Measurements from ENCODE around the gene AGBL4. TPM values are rescaled to one million over a fixed set of nuclear protein-coding genes. Genes with fewer than 3 reads are reported as not detected.
A peak's percentile ranks its signal among the peaks of the same experiment; 100 is the strongest.

Gene AGBL4
- total and polyA plus RNA-seq, 2 donors = 0.18 to 0.24 TPM

DNA sequence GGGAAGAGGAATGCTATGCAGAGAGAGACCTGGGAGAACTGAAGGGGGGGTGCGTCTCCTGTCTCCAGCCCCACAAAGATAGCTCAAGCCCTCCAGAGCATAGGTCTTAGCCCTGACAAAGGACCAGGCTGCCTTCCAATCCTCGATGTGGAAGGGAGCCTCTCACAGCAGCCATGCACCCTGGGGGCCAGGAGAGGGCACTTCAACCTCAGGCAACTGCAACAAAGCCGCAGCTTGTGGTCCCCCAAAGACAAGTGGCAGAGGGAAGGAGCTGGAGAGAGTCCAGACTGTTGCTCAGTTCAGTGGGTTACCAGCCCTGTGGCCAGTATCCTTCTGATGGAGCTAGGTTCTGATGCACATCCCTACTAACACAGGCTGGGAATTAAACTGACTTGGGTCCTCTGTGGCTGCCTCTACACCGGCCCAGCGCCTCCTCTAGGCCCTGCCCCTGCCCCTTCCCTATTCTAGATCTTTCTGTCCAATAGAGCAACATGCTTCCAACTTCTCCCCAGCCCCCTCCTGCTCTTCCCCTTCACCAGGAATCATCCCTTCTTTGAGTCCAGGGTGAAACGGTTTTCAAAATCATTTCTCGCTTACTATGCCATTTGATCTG is 1451.0 kb downstream of the AGBL4 start:
- Histone ChIP-seq H3K4me3 (ENCODE audit: low read length in 2 of 2) (no peak overlapping the region), H3K4me1 (ENCODE audit: control insufficient read depth in 2 of 2, insufficient read depth in 2 of 2, low read length in 2 of 2) (no peaks in the 10 kb centered on the region), H3K27ac (ENCODE audit: low read depth in 1 of 2, low read length in 1 of 2) (no peak overlapping the region), H3K9me3 (ENCODE audit: control insufficient read depth in 2 of 2, insufficient read depth in 1 of 2, low read length in 1 of 2) (no peaks in the 10 kb centered on the region), H3K36me3 (ENCODE audit: control insufficient read depth in 2 of 2, insufficient read depth in 2 of 2, low read length in 1 of 2) (no peaks in the 10 kb centered on the region), H3K27me3 (ENCODE audit: control insufficient read depth in 2 of 2, insufficient read depth in 1 of 2, low read length in 1 of 2) (no peaks in the 10 kb centered on the region)
- peak in 3 of 9 donors; percentile 7 to 26 (median 21) for DNase-seq (ENCODE audit: low read depth in 6 of 9, low spot score in 9 of 9)
- WGBS = 55% methylated on average over 7 of the region's 7 CpGs

DNA sequence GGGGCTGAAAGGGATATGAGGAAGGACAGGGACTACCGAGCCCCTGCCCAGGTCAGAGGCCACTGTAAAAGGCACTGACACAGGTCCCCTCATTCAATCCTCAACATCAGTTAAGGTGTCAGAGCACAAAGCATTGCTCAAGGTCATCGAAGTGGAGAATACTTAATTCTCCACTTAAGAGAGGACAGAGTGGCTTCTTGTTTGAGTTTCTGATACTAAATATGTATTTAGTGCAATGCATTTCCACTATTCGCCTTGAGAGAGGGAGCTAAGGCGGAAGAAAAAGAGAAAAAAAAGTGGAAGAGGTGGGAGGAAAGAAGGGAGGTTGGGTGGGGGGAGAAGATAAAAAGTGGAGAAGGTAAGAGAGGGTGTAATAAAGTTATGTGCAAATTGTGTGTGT is 1451.6 kb downstream of the AGBL4 start:
- Histone ChIP-seq H3K9me3 (ENCODE audit: control insufficient read depth in 2 of 2, insufficient read depth in 1 of 2, low read length in 1 of 2) (no peaks in the 10 kb centered on the region), H3K4me3 (ENCODE audit: low read length in 2 of 2) (no peak overlapping the region), H3K27ac (ENCODE audit: low read depth in 1 of 2, low read length in 1 of 2) (no peak overlapping the region), H3K36me3 (ENCODE audit: control insufficient read depth in 2 of 2, insufficient read depth in 2 of 2, low read length in 1 of 2) (no peaks in the 10 kb centered on the region), H3K4me1 (ENCODE audit: control insufficient read depth in 2 of 2, insufficient read depth in 2 of 2, low read length in 2 of 2) (no peaks in the 10 kb centered on the region), H3K27me3 (ENCODE audit: control insufficient read depth in 2 of 2, insufficient read depth in 1 of 2, low read length in 1 of 2) (no peaks in the 10 kb centered on the region)
- 93% methylated on average over 4 of the region's 4 CpGs for WGBS
- no peak for DNase-seq (ENCODE audit: low read depth in 6 of 9, low spot score in 9 of 9)

DNA sequence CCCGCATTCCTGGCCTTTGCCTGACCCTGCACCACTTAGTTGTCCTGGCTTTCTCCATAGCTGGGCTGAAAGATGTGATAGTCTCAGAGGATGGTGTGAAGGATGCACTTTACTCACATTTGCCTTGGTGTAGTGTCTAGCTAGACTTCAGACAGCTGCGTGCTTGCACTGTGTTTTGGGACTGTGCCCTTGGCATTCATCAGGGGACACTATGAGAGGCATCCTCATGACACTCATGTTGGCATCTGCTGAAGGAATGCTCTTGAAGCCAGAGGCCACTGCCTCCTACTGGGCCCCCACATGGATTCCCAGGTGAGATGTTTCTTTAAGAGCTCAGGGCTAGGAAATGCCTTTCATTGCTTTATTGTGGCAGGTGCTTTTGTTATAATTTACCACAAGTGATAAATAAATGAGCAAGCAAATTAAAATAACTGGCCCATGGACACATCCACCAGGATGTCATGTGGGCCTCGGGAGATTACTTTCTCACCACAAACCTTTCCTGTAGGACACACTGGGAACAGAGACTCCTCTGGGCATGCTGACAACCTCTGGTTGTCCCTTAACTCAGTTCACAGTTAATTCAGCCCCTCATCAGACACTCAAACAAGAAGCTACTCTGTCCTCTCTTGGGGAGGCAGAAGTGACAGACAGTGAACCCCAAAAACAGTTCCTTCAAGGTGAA is 1452.3 kb downstream of the AGBL4 start:
- H3K27me3 ChIP-seq (ENCODE audit: control insufficient read depth in 2 of 2, insufficient read depth in 1 of 2, low read length in 1 of 2) = no peaks in the 10 kb centered on the region
- H3K9me3 ChIP-seq (ENCODE audit: control insufficient read depth in 2 of 2, insufficient read depth in 1 of 2, low read length in 1 of 2) = no peaks in the 10 kb centered on the region
- no peaks in the 10 kb centered on the region for H3K4me1 ChIP-seq (ENCODE audit: control insufficient read depth in 2 of 2, insufficient read depth in 2 of 2, low read length in 2 of 2)
- H3K4me3 ChIP-seq (ENCODE audit: low read length in 2 of 2) = no peak overlapping the region
- DNase-seq (ENCODE audit: low read depth in 6 of 9, low spot score in 9 of 9) = no peak
- H3K36me3 ChIP-seq (ENCODE audit: control insufficient read depth in 2 of 2, insufficient read depth in 2 of 2, low read length in 1 of 2) = no peaks in the 10 kb centered on the region
- WGBS = 54% methylated on average over 3 of the region's 3 CpGs
- no peak overlapping the region for H3K27ac ChIP-seq (ENCODE audit: low read depth in 1 of 2, low read length in 1 of 2)

DNA sequence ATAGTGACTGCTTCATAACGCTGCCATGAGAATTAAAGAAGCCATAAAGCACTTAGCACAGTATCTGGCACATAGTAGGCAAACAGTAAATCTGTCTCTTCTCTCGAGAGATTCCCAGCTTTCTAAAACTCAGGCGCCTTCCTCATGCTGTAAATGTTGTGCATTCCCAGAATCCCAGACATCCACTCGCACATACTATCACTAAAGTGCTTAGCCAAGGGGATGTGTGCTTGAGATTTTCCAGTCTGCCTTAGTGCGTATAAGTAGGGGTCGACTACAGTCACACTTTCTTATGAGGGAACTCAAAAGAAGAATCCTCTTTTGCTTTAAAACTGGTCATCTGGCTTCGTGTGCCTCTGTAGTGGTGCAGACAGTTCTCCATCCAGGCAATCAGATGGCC is 1453.2 kb downstream of the AGBL4 start:
- Histone ChIP-seq H3K36me3 (ENCODE audit: control insufficient read depth in 2 of 2, insufficient read depth in 2 of 2, low read length in 1 of 2) (no peaks in the 10 kb centered on the region), H3K27ac (ENCODE audit: low read depth in 1 of 2, low read length in 1 of 2) (no peak overlapping the region), H3K27me3 (ENCODE audit: control insufficient read depth in 2 of 2, insufficient read depth in 1 of 2, low read length in 1 of 2) (no peaks in the 10 kb centered on the region), H3K4me3 (ENCODE audit: low read length in 2 of 2) (no peak overlapping the region), H3K4me1 (ENCODE audit: control insufficient read depth in 2 of 2, insufficient read depth in 2 of 2, low read length in 2 of 2) (no peaks in the 10 kb centered on the region), H3K9me3 (ENCODE audit: control insufficient read depth in 2 of 2, insufficient read depth in 1 of 2, low read length in 1 of 2) (no peaks in the 10 kb centered on the region)
- no peak for DNase-seq (ENCODE audit: low read depth in 6 of 9, low spot score in 9 of 9)
- WGBS = 79% methylated on average over 7 of the region's 7 CpGs

DNA sequence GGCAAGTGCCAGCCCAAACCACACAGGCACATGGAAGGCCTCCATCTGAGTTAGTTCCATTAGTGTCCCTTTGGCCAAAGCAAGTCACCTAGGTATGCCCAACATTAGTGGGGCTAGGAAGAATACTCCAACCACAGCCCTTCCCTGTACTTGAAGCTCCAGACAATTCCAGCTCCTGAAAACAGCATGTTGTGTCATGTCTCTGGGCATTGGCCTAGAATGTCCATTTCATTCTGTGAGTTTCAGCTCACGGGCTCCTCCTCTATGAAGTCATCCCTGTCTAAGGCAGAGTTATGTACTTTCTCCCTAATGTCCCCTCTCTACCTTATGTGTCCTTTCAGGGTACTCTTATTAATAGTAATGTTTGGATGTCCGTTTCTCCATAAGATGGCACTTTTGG is 1455.3 kb downstream of the AGBL4 start:
- Histone ChIP-seq H3K4me1 (ENCODE audit: control insufficient read depth in 2 of 2, insufficient read depth in 2 of 2, low read length in 2 of 2) (no peaks in the 10 kb centered on the region), H3K27ac (ENCODE audit: low read depth in 1 of 2, low read length in 1 of 2) (no peak overlapping the region), H3K4me3 (ENCODE audit: low read length in 2 of 2) (no peak overlapping the region), H3K27me3 (ENCODE audit: control insufficient read depth in 2 of 2, insufficient read depth in 1 of 2, low read length in 1 of 2) (no peaks in the 10 kb centered on the region), H3K36me3 (ENCODE audit: control insufficient read depth in 2 of 2, insufficient read depth in 2 of 2, low read length in 1 of 2) (no peaks in the 10 kb centered on the region), H3K9me3 (ENCODE audit: control insufficient read depth in 2 of 2, insufficient read depth in 1 of 2, low read length in 1 of 2) (no peaks in the 10 kb centered on the region)
- no peak for DNase-seq (ENCODE audit: low read depth in 6 of 9, low spot score in 9 of 9)
- 90% methylated on average over 2 of the region's 2 CpGs for WGBS

DNA sequence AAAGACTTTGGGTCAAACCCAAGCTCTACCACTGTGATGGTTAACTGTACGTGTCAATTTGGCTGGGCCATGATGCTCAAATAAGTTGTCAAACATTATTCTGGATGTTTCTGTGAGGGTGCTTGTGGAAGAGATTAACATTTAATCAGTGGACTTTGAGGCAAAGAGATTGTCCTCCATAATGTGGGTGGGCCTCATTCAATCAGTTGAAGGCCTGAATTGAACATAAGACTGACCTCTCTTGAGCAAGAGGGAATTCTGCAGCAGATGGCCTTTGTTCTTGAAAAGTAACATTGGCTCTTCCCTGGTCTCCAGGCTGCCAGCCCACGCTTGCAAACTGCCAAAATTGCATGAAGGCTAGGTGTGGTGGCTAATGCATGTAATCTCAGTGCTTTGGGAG is 1457.3 kb downstream of the AGBL4 start:
- H3K4me3 ChIP-seq (ENCODE audit: low read length in 2 of 2) = no peak overlapping the region
- WGBS = 91% methylated on average over 2 of the region's 2 CpGs
- no peak for DNase-seq (ENCODE audit: low read depth in 6 of 9, low spot score in 9 of 9)
- no peaks in the 10 kb centered on the region for H3K9me3 ChIP-seq (ENCODE audit: control insufficient read depth in 2 of 2, insufficient read depth in 1 of 2, low read length in 1 of 2)
- H3K36me3 ChIP-seq (ENCODE audit: control insufficient read depth in 2 of 2, insufficient read depth in 2 of 2, low read length in 1 of 2) = no peaks in the 10 kb centered on the region
- H3K4me1 ChIP-seq (ENCODE audit: control insufficient read depth in 2 of 2, insufficient read depth in 2 of 2, low read length in 2 of 2) = no peaks in the 10 kb centered on the region
- no peak overlapping the region for H3K27ac ChIP-seq (ENCODE audit: low read depth in 1 of 2, low read length in 1 of 2)
- H3K27me3 ChIP-seq (ENCODE audit: control insufficient read depth in 2 of 2, insufficient read depth in 1 of 2, low read length in 1 of 2) = no peaks in the 10 kb centered on the region

DNA sequence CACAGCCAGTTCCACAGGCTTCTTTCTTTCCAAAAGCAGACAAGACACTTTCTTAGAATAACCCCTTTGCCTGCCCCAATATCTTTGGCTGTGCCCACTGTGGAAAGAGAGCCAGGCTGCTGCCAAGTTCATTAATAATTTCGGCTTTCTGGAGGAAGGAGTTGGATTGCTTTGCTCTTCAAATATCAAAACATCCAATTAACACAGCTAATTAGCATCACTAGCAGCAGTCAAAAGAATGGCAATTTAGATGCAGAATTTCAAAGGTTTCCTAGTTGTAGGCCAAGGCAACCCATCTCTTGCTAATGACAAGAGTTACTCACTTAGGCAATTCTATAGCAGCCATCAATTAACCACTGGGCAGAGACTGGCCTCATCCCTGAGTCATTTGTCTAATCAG is 1460.7 kb downstream of the AGBL4 start:
- no peak for DNase-seq (ENCODE audit: low read depth in 6 of 9, low spot score in 9 of 9)
- no peaks in the 10 kb centered on the region for H3K36me3 ChIP-seq (ENCODE audit: control insufficient read depth in 2 of 2, insufficient read depth in 2 of 2, low read length in 1 of 2)
- H3K4me3 ChIP-seq (ENCODE audit: low read length in 2 of 2) = no peak overlapping the region
- no peaks in the 10 kb centered on the region for H3K9me3 ChIP-seq (ENCODE audit: control insufficient read depth in 2 of 2, insufficient read depth in 1 of 2, low read length in 1 of 2)
- 91% methylated on average over 1 of the region's 1 CpG for WGBS
- H3K27me3 ChIP-seq (ENCODE audit: control insufficient read depth in 2 of 2, insufficient read depth in 1 of 2, low read length in 1 of 2) = no peaks in the 10 kb centered on the region
- no peaks in the 10 kb centered on the region for H3K4me1 ChIP-seq (ENCODE audit: control insufficient read depth in 2 of 2, insufficient read depth in 2 of 2, low read length in 2 of 2)
- no peak overlapping the region for H3K27ac ChIP-seq (ENCODE audit: low read depth in 1 of 2, low read length in 1 of 2)

DNA sequence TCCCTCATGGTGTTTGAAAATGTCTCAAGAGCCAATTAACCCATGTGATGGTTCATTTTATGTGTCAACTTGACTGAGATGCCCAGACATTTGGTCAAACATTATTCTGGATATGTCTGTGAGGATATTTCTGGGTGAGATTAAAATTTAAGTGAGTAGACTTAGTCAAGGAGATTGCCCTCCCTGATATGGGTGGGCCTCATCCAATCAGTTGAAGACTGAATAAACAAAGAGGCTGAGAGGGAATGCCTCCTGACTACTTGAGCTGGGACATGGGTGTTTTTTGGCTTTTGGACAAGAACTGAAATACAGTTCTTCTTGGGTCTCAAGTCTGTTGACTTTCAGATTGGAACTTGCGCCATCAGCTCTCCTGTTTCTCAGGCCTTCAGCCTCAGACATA is 1462.3 kb downstream of the AGBL4 start:
- DNase-seq (ENCODE audit: low read depth in 6 of 9, low spot score in 9 of 9) = no peak
- 98% methylated on average over 1 of the region's 1 CpG for WGBS
- no peak overlapping the region for H3K27ac ChIP-seq (ENCODE audit: low read depth in 1 of 2, low read length in 1 of 2)
- no peaks in the 10 kb centered on the region for H3K27me3 ChIP-seq (ENCODE audit: control insufficient read depth in 2 of 2, insufficient read depth in 1 of 2, low read length in 1 of 2)
- H3K9me3 ChIP-seq (ENCODE audit: control insufficient read depth in 2 of 2, insufficient read depth in 1 of 2, low read length in 1 of 2) = no peaks in the 10 kb centered on the region
- no peaks in the 10 kb centered on the region for H3K4me1 ChIP-seq (ENCODE audit: control insufficient read depth in 2 of 2, insufficient read depth in 2 of 2, low read length in 2 of 2)
- H3K36me3 ChIP-seq (ENCODE audit: control insufficient read depth in 2 of 2, insufficient read depth in 2 of 2, low read length in 1 of 2) = no peaks in the 10 kb centered on the region
- no peak overlapping the region for H3K4me3 ChIP-seq (ENCODE audit: low read length in 2 of 2)

DNA sequence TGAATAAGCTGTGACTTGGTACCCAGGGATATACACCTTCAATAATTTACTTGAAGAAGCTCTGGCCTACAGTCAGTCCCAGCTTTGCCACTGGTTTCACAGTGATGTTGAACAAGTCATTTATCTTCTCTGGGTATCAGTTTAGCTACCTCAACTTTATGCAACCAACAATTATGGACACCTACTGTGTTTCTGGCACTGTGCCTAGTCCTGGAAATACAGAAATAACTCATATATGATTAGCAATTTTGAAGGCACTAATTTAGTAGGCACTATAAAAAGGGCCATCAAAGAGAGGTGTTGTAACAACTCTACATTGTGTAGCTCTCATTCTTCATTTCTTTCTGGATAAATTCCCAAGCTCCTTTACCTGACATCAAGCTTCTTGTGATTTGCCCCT is 1463.2 kb downstream of the AGBL4 start:
- Histone ChIP-seq H3K36me3 (ENCODE audit: control insufficient read depth in 2 of 2, insufficient read depth in 2 of 2, low read length in 1 of 2) (no peaks in the 10 kb centered on the region), H3K27ac (ENCODE audit: low read depth in 1 of 2, low read length in 1 of 2) (no peak overlapping the region), H3K4me3 (ENCODE audit: low read length in 2 of 2) (no peak overlapping the region), H3K9me3 (ENCODE audit: control insufficient read depth in 2 of 2, insufficient read depth in 1 of 2, low read length in 1 of 2) (no peaks in the 10 kb centered on the region), H3K4me1 (ENCODE audit: control insufficient read depth in 2 of 2, insufficient read depth in 2 of 2, low read length in 2 of 2) (no peaks in the 10 kb centered on the region), H3K27me3 (ENCODE audit: control insufficient read depth in 2 of 2, insufficient read depth in 1 of 2, low read length in 1 of 2) (no peaks in the 10 kb centered on the region)
- no peak for DNase-seq (ENCODE audit: low read depth in 6 of 9, low spot score in 9 of 9)
